ENCODE measurements around the gene HECTD1. TPM values are rescaled to one million over a fixed set of nuclear protein-coding genes. Genes with fewer than 3 reads are reported as not detected.

HECTD1 gene
- polyA plus RNA-seq, 1 donor = 94.9 TPM

GRCh38 chr14:31161274-31161673 is 46.3 kb downstream of the HECTD1 start:
- no peak overlapping the region for H3K27ac ChIP-seq (ENCODE audit: low read length)

GRCh38 chr14:31159682-31160296 is 47.8 kb downstream of the HECTD1 start:
- Histone ChIP-seq H3K9me3 (ENCODE audit: control insufficient read depth, low read depth, low read length) (no peaks in the 10 kb centered on the region), H3K36me3 (ENCODE audit: control insufficient read depth, insufficient read depth, low read length) (peaks cover 52% of the 10 kb centered on the region), H3K4me1 (ENCODE audit: control insufficient read depth, insufficient read depth, low read length) (no peaks in the 10 kb centered on the region), H3K27me3 (ENCODE audit: control insufficient read depth, insufficient read depth, low read length) (no peaks in the 10 kb centered on the region), H3K4me3 (ENCODE audit: low read length) (no peak overlapping the region), H3K27ac (ENCODE audit: low read length) (no peak overlapping the region)
- WGBS (ENCODE audit: insufficient coverage, low lambda C conversion rate) = 80% methylated on average over 3 of the region's 13 CpGs
- DNase-seq = no peak

More at GRCh38 chr14:31161274-31161673, 46.3 kb downstream of the HECTD1 start:
- no peak overlapping the region for H3K4me3 ChIP-seq (ENCODE audit: low read length)
- no peaks in the 10 kb centered on the region for H3K4me1 ChIP-seq (ENCODE audit: control insufficient read depth, insufficient read depth, low read length)
- 90% methylated on average over 2 of the region's 5 CpGs for WGBS (ENCODE audit: insufficient coverage, low lambda C conversion rate)
- no peak for DNase-seq
- peaks cover 52% of the 10 kb centered on the region for H3K36me3 ChIP-seq (ENCODE audit: control insufficient read depth, insufficient read depth, low read length)
- H3K9me3 ChIP-seq (ENCODE audit: control insufficient read depth, low read depth, low read length) = no peaks in the 10 kb centered on the region
- no peaks in the 10 kb centered on the region for H3K27me3 ChIP-seq (ENCODE audit: control insufficient read depth, insufficient read depth, low read length)

GRCh38 chr14:31154956-31155355 is 52.6 kb downstream of the HECTD1 start:
- Histone ChIP-seq H3K27ac (ENCODE audit: low read length) (no peak overlapping the region), H3K4me3 (ENCODE audit: low read length) (no peak overlapping the region), H3K9me3 (ENCODE audit: control insufficient read depth, low read depth, low read length) (no peaks in the 10 kb centered on the region), H3K27me3 (ENCODE audit: control insufficient read depth, insufficient read depth, low read length) (no peaks in the 10 kb centered on the region), H3K4me1 (ENCODE audit: control insufficient read depth, insufficient read depth, low read length) (no peaks in the 10 kb centered on the region), H3K36me3 (ENCODE audit: control insufficient read depth, insufficient read depth, low read length) (peaks cover 54% of the 10 kb centered on the region)
- DNase-seq = no peak
- no CpG with 5 or more reads among the region's 12 CpGs for WGBS (ENCODE audit: insufficient coverage, low lambda C conversion rate)

- 100% methylated on average over 2 of the region's 11 CpGs for WGBS (ENCODE audit: insufficient coverage, low lambda C conversion rate)
- H3K36me3 ChIP-seq (ENCODE audit: control insufficient read depth, insufficient read depth, low read length) = peaks cover 64% of the 10 kb centered on the region
- DNase-seq = no peak
Measured at GRCh38 chr14:31142455-31143087, 65.0 kb downstream of the HECTD1 start.

GRCh38 chr14:31139301-31139847 is 68.2 kb downstream of the HECTD1 start:
- Histone ChIP-seq H3K4me3 (ENCODE audit: low read length) (no peak overlapping the region), H3K27me3 (ENCODE audit: control insufficient read depth, insufficient read depth, low read length) (no peaks in the 10 kb centered on the region), H3K27ac (ENCODE audit: low read length) (no peak overlapping the region), H3K36me3 (ENCODE audit: control insufficient read depth, insufficient read depth, low read length) (peaks cover 53% of the 10 kb centered on the region), H3K9me3 (ENCODE audit: control insufficient read depth, low read depth, low read length) (no peaks in the 10 kb centered on the region), H3K4me1 (ENCODE audit: control insufficient read depth, insufficient read depth, low read length) (no peaks in the 10 kb centered on the region)
- no peak for DNase-seq
- WGBS (ENCODE audit: insufficient coverage, low lambda C conversion rate) = 100% methylated on average over 1 of the region's 4 CpGs

More at GRCh38 chr14:31142455-31143087, 65.0 kb downstream of the HECTD1 start:
- Histone ChIP-seq H3K27me3 (ENCODE audit: control insufficient read depth, insufficient read depth, low read length) (no peaks in the 10 kb centered on the region), H3K4me1 (ENCODE audit: control insufficient read depth, insufficient read depth, low read length) (no peaks in the 10 kb centered on the region), H3K4me3 (ENCODE audit: low read length) (no peak overlapping the region), H3K27ac (ENCODE audit: low read length) (no peak overlapping the region), H3K9me3 (ENCODE audit: control insufficient read depth, low read depth, low read length) (no peaks in the 10 kb centered on the region)

- Histone ChIP-seq H3K4me1 (ENCODE audit: control insufficient read depth, insufficient read depth, low read length) (no peaks in the 10 kb centered on the region), H3K4me3 (ENCODE audit: low read length) (no peak overlapping the region), H3K36me3 (ENCODE audit: control insufficient read depth, insufficient read depth, low read length) (peaks cover 51% of the 10 kb centered on the region), H3K9me3 (ENCODE audit: control insufficient read depth, low read depth, low read length) (no peaks in the 10 kb centered on the region), H3K27ac (ENCODE audit: low read length) (no peak overlapping the region), H3K27me3 (ENCODE audit: control insufficient read depth, insufficient read depth, low read length) (no peaks in the 10 kb centered on the region)
- no peak for DNase-seq
- no CpG with 5 or more reads among the region's 2 CpGs for WGBS (ENCODE audit: insufficient coverage, low lambda C conversion rate)
Measured at GRCh38 chr14:31138301-31138700, 69.3 kb downstream of the HECTD1 start.

GRCh38 chr14:31137214-31137889 is 70.2 kb downstream of the HECTD1 start:
- H3K4me1 ChIP-seq (ENCODE audit: control insufficient read depth, insufficient read depth, low read length) = no peaks in the 10 kb centered on the region
- DNase-seq = no peak
- 95% methylated on average over 3 of the region's 12 CpGs for WGBS (ENCODE audit: insufficient coverage, low lambda C conversion rate)
- no peak overlapping the region for H3K4me3 ChIP-seq (ENCODE audit: low read length)
- H3K9me3 ChIP-seq (ENCODE audit: control insufficient read depth, low read depth, low read length) = no peaks in the 10 kb centered on the region
- H3K36me3 ChIP-seq (ENCODE audit: control insufficient read depth, insufficient read depth, low read length) = peaks cover 48% of the 10 kb centered on the region
- no peak overlapping the region for H3K27ac ChIP-seq (ENCODE audit: low read length)
- no peaks in the 10 kb centered on the region for H3K27me3 ChIP-seq (ENCODE audit: control insufficient read depth, insufficient read depth, low read length)

GRCh38 chr14:31133133-31133532 is 74.5 kb downstream of the HECTD1 start:
- no peaks in the 10 kb centered on the region for H3K9me3 ChIP-seq (ENCODE audit: control insufficient read depth, low read depth, low read length)
- peaks cover 42% of the 10 kb centered on the region for H3K36me3 ChIP-seq (ENCODE audit: control insufficient read depth, insufficient read depth, low read length)
- no peak overlapping the region for H3K27ac ChIP-seq (ENCODE audit: low read length)
- WGBS (ENCODE audit: insufficient coverage, low lambda C conversion rate) = 65% methylated on average over 2 of the region's 6 CpGs
- H3K4me1 ChIP-seq (ENCODE audit: control insufficient read depth, insufficient read depth, low read length) = no peaks in the 10 kb centered on the region
- H3K27me3 ChIP-seq (ENCODE audit: control insufficient read depth, insufficient read depth, low read length) = no peaks in the 10 kb centered on the region
- DNase-seq = no peak
- no peak overlapping the region for H3K4me3 ChIP-seq (ENCODE audit: low read length)

GRCh38 chr14:31128601-31129526 is 78.7 kb downstream of the HECTD1 start:
- 100% methylated on average over 3 of the region's 18 CpGs for WGBS (ENCODE audit: insufficient coverage, low lambda C conversion rate)
- Histone ChIP-seq H3K27me3 (ENCODE audit: control insufficient read depth, insufficient read depth, low read length) (no peaks in the 10 kb centered on the region), H3K9me3 (ENCODE audit: control insufficient read depth, low read depth, low read length) (no peaks in the 10 kb centered on the region), H3K27ac (ENCODE audit: low read length) (no peak overlapping the region), H3K4me1 (ENCODE audit: control insufficient read depth, insufficient read depth, low read length) (no peaks in the 10 kb centered on the region), H3K36me3 (ENCODE audit: control insufficient read depth, insufficient read depth, low read length) (peaks cover 47% of the 10 kb centered on the region), H3K4me3 (ENCODE audit: low read length) (no peak overlapping the region)
- DNase-seq = no peak

- peak; percentile 37 to 67 for DNase-seq
- peak overlapping the region; percentile 5 for H3K27ac ChIP-seq (ENCODE audit: low read length)
- no peaks in the 10 kb centered on the region for H3K27me3 ChIP-seq (ENCODE audit: control insufficient read depth, insufficient read depth, low read length)
- no peaks in the 10 kb centered on the region for H3K9me3 ChIP-seq (ENCODE audit: control insufficient read depth, low read depth, low read length)
- no peaks in the 10 kb centered on the region for H3K4me1 ChIP-seq (ENCODE audit: control insufficient read depth, insufficient read depth, low read length)
- H3K36me3 ChIP-seq (ENCODE audit: control insufficient read depth, insufficient read depth, low read length) = peaks cover 49% of the 10 kb centered on the region
- H3K4me3 ChIP-seq (ENCODE audit: low read length) = no peak overlapping the region
Measured at GRCh38 chr14:31127690-31128089, 79.9 kb downstream of the HECTD1 start.
